Erythroblast (primary cell): Measurements from ENCODE around the gene JSRP1.

Source experiments
- GATA1 ChIP-seq: IDR thresholded peaks from 2 replicates; pipeline ENCODE4 v1.6.1; 2011; ENCODE audit warnings: low read depth, mild to moderate bottlenecking, control low read depth, low read length, moderate library complexity
- POLR2A ChIP-seq: IDR thresholded peaks from 2 replicates; pipeline ENCODE4 v1.6.1; 2011; ENCODE audit warnings: mild to moderate bottlenecking, low read length

- TF ChIP-seq POLR2A = no peak
- TF ChIP-seq GATA1 = no peak
These were observed 39.9 kb upstream of the JSRP1 start for GRCh38 chr19:2296141-2296540.
